Pancreas (tissue), 10 donors: ENCODE results near the gene ALG2. TPM values are rescaled to one million over a fixed set of nuclear protein-coding genes. Genes with fewer than 3 reads are reported as not detected.

Experiments used
- ATAC-seq, 4 donors: fragments of 200-7000 bp; cut with Tn5 transposase; one replicate each; pipeline versions ENCODE4 v1.8.0 to v1.9.1; 2020; ENCODE audit warnings: mild to moderate bottlenecking in 4 of 4, moderate library complexity in 4 of 4
- DNase-seq, 6 donors: peaks; one replicate each; pipeline ENCODE4 v3.0.0-alpha.2; 2020
- FAIRE-seq: peaks from 2 replicates; lab custom pipeline; 2012; peaks lifted over from hg19 to GRCh38; lab: Jason Lieb, UNC
- H3K27ac ChIP-seq, 4 donors: fragments of 200-600 bp; sonication (generic); 1 replicate in 3 of 4; 2 replicates in 1 of 4; pipeline versions ENCODE4 v1.5.0 to v1.8.0; 2020
- H3K27me3 ChIP-seq, 4 donors: fragments of 200-600 bp; one replicate each; pipeline ENCODE4 v1.8.0; 2021
- H3K36me3 ChIP-seq, 3 donors: fragments of 200-600 bp; sonication (generic) in 1 of 3; one replicate each; pipeline versions ENCODE4 v1.5.0 to v1.8.0; 2020 to 2021
- H3K4me1 ChIP-seq, 3 donors: fragments of 200-600 bp; one replicate each; pipeline ENCODE4 v1.8.0; 2021
- H3K4me3 ChIP-seq, 4 donors: fragments of 200-600 bp; sonication (generic) in 2 of 4; one replicate each; pipeline versions ENCODE4 v1.5.0 to v1.8.0; 2020 to 2021
- H3K9me3 ChIP-seq, 4 donors: fragments of 200-600 bp; one replicate each; pipeline ENCODE4 v1.8.0; 2021
- CTCF ChIP-seq, 4 donors: fragments of 200-600 bp; sonication (generic) in 3 of 4; IDR thresholded peaks; one replicate each; pipeline versions ENCODE4 v1.5.0 to v1.8.0; 2021; ENCODE audit warnings: antibody characterized with exemption in 4 of 4
- WGBS, 2 donors: extraction: QIAGEN DNeasy Blood & Tissue Kit; methylation state at CpG; one replicate each; pipeline ENCODE4 v1.1.7; 2013; 5-methylcytosine and 5-hydroxymethylcytosine counted together
- intact Hi-C, 3 donors: fragments of 100-400 bp; cut with DNase I; formaldehyde crosslinking; loops; one replicate each; pipeline versions ENCODE4 v1.11.1 to v1.14.2; 2022
- polyA plus RNA-seq, 2 donors: library from polyadenylated mRNA; stranded (reverse); fragments of 200-250 nt; gene quantifications; one replicate each; pipeline ENCODE4 v1.2.3, GENCODE V29; 2013
- total RNA-seq, 6 donors: library from RNA; stranded (reverse); fragmentation: NEBNext Ultra II Directional in 4 of 6; extraction: Animal tissue kit (Norgen Biotek cat#: 25700) in 4 of 6; gene quantifications; one replicate each; pipeline versions ENCODE4 v1.2.1 to v1.2.4, GENCODE V29; 2021 to 2023
- donor health status: healthy with polysubstance abuse.
- donor health status: DM: no; HTN: no; CAD: no; lungs with moderate emphysema.
- donor health status: DM: no; HTN: no; CAD: no.
- donor health status: control.
- donor health status: control.
- donor health status: Bipolar disorder and iron deficiency.
- donor health status: DM: yes; HTN: yes; CAD: no.
- donor health status: DM: no; HTN: no; CAD: no.
- donor health status: DM: no; HTN: no; CAD: no.
- donor health status: DM: yes; HTN: yes; CAD: no.

The ALG2 gene
- total and polyA plus RNA-seq, 8 donors: 17.9 to 35.6 (median 28.0) TPM

DNA sequence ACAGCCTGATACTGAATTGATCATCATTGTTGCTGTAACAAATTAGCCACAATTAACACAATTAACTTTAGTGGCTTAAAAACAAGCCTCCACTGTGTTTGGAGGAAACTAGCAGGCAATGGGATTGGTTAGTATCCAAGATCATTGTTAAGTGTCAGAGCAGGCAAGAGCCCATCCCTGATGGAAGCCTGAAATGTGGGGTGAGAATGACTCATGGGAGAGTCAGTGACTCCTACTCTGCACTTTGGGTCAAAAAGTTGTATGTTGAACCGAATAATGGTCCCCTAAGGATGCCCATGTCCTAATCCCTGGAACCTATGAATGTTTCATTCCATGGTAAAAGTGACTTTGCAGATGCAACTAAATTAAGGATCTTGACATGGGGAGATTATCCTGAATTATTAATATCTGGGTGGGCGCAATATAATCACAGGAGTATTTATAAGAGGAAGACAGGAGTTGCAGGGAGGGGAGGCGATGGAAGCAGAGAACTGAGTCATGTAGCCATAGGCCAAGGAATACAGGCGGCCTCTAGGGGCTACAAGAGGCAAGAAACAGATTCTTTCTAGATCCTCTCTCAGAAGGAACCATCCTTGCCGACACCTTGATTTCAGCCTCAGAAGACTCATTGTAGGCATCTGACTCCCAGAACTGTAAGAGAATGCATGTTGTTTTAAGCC, 28.8 kb downstream of the ALG2 start:
- H3K27ac ChIP-seq: no peak overlapping the region
- intact Hi-C loops: no loop called here
- no peaks in the 10 kb centered on the region for H3K9me3 ChIP-seq
- no peaks in the 10 kb centered on the region for H3K27me3 ChIP-seq
- FAIRE-seq: no peak
- no peak for DNase-seq
- no peak for ATAC-seq
- H3K4me1 ChIP-seq: no peaks in the 10 kb centered on the region
- WGBS, 2 donors: 87 to 89% methylated on average over 5 of the region's 5 CpGs
- H3K36me3 ChIP-seq: no peaks in the 10 kb centered on the region
- TF ChIP-seq CTCF (IDR thresholded peaks at IDR 0.05): no peak
- H3K4me3 ChIP-seq: no peak overlapping the region

DNA sequence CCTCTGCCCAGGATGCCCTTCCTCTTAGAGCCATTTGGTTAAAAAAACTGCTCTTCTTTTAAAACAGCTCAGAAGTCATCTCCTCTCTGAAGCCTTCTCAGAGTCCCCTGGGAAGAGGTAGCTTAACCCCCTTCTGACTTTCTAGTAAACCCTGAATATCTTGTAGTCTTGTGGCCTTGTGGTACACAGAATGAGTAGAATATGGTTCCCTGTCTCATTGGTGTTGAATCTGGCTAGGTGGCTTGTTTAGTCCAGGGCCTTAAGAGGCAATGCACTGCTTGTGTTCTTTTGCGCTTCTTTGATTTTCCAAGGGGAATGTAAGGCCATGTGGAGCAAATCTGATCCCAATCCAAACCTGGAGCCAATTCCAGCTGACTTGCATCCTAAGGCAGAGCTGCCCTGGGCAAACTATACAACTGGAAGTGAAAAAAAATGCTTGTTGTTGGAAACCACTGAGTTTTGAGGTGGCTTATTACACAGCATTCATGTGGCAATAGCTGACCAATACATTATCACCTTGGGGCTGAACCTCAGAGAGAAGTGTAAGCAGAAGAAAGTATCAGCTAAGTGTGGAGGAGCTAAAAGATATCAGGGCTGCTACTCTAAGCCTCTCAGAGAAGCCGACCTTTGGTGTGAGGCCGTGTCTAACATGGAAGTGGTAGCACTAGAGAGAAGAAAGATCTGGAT, 31.0 kb downstream of the ALG2 start:
- Histone ChIP-seq H3K27ac (no peak overlapping the region), H3K9me3 (no peaks in the 10 kb centered on the region), H3K36me3 (no peaks in the 10 kb centered on the region), H3K4me3 (no peak overlapping the region), H3K4me1 (no peaks in the 10 kb centered on the region), H3K27me3 (no peaks in the 10 kb centered on the region)
- no peak for DNase-seq
- TF ChIP-seq CTCF (IDR thresholded peaks at IDR 0.05): no peak
- intact Hi-C loops: no loop called here
- WGBS, 2 donors: 93 to 96% methylated on average over 3 of the region's 3 CpGs
- FAIRE-seq: no peak
- ATAC-seq: no peak

GRCh38 chr9:99189887-99190596, 31.7 kb downstream of the ALG2 start:
- DNase-seq (no peak), ATAC-seq (no peak), FAIRE-seq (no peak)
- no peak overlapping the region for H3K4me3 ChIP-seq
- no peak overlapping the region for H3K27ac ChIP-seq
- intact Hi-C loops: loop anchor here in 1 of 3 donors (10.0 kb wide), 1 partner anchor 1405 kb away; no protein-coding TSS in a partner anchor
- TF ChIP-seq CTCF (IDR thresholded peaks at IDR 0.05): no peak
- H3K9me3 ChIP-seq: no peaks in the 10 kb centered on the region
- no peaks in the 10 kb centered on the region for H3K36me3 ChIP-seq
- H3K4me1 ChIP-seq: peaks cover 0 to under 1% (median 0%) of the 10 kb centered on the region in 3 donors
- WGBS, 2 donors: 72 to 80% methylated on average over 8 of the region's 8 CpGs
- no peaks in the 10 kb centered on the region for H3K27me3 ChIP-seq

- intact Hi-C loops: loop anchor here in 1 of 3 donors (10.0 kb wide), 1 partner anchor 1406 kb away; no protein-coding TSS in a partner anchor
- Histone ChIP-seq H3K27me3 (no peaks in the 10 kb centered on the region), H3K4me1 (peaks cover 0 to 4% (median 0%) of the 10 kb centered on the region in 3 donors), H3K9me3 (no peaks in the 10 kb centered on the region), H3K27ac (no peak overlapping the region), H3K4me3 (no peak overlapping the region), H3K36me3 (no peaks in the 10 kb centered on the region)
- DNase-seq: no peak
- no peak for TF ChIP-seq CTCF (IDR thresholded peaks at IDR 0.05)
- 72 to 83% methylated on average over 2 of the region's 2 CpGs for WGBS, 2 donors
- no peak for FAIRE-seq
- ATAC-seq: no peak
Observed at GRCh38 chr9:99189186-99189585, 32.6 kb downstream of the ALG2 start.
